GM18520 (cell line): ENCODE measurements around the gene PIAS3.
A peak's percentile ranks its signal among the peaks of the same experiment; 100 is the strongest.
"Not testable (repeated sequence)": the region's sequence is repeated elsewhere in the genome, so short reads cannot be mapped to it uniquely, and the experiment has no call there.

Source experiments
- ATAC-seq: cut with Tn5 transposase; IDR thresholded peaks from one replicate; pipeline ENCODE4 v1.9.1; 2021; ENCODE audit not compliant: unreplicated experiment

The PIAS3 gene

GRCh38 chr1:145826030-145826429, 32.9 kb downstream of the PIAS3 start:
- no peak for ATAC-seq

- ATAC-seq: no peak
Observed at GRCh38 chr1:145824499-145824842, 34.4 kb downstream of the PIAS3 start.

DNA sequence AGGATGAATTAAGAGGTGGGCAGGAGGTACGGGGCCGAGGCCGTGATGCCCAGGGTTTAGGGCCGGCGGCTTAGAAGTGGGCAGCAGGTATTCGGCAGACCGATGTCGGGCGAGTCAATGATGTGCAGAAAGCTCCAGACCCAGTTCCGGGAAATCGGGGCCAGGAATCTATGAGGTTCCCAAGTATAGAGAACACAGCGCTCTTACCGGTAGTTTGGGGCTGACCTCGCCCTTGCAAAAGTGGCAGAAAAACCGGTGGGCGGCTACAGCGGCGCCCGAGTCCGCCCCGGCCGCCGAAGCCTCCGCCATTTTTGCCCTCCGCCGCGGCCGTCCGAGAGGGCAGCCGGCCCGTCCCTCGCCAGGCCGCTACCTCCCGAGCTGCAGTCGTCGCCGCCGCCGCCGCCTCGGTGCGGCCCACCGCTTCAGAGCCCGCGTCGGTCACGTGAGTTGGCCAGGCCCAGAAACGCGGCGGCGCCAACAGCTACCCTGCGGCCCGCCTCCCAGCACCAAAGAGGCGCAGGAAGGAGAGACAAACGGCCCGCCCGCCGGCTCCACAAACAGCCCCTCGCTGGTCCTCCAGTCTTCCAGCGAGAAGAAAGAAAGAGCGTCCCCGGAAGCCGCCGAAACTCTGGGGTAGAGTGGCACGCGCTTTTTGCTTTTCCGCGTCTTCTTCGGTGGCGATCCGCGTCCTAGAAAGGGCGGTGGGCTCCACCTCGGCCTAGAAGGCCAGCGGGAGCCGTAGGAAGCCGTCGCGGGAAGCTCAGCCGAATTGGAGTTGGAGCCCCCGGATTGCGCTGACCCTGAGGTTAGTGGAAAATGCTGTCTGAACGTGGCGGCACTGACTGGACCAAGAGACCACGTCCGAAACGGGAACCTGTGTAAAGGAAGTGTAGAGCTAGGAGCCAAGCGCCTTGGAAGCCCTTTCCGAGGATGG, 35.0 kb downstream of the PIAS3 start, which contains the start of the genes POLR3C and RNF115:
POLR3C (plus strand) TSS at position 636 of the 934 bp plus-strand sequence. CDS start 1,577 bp downstream, outside the sequence.
RNF115 (minus strand) TSS at position 531 of the 934 bp plus-strand sequence; CDS start at position 309, 222 bp downstream.
- peak; percentile 80 for ATAC-seq

GRCh38 chr1:145822779-145823331, 36.0 kb downstream of the PIAS3 start:
- ATAC-seq: not testable (repeated sequence)

GRCh38 chr1:145818095-145818494, 40.8 kb downstream of the PIAS3 start:
- not testable (repeated sequence) for ATAC-seq

- ATAC-seq: not testable (repeated sequence)
Observed at GRCh38 chr1:145812977-145813810, 45.7 kb downstream of the PIAS3 start.

- no peak for ATAC-seq
Observed at GRCh38 chr1:145806844-145807243, 52.0 kb downstream of the PIAS3 start.

DNA sequence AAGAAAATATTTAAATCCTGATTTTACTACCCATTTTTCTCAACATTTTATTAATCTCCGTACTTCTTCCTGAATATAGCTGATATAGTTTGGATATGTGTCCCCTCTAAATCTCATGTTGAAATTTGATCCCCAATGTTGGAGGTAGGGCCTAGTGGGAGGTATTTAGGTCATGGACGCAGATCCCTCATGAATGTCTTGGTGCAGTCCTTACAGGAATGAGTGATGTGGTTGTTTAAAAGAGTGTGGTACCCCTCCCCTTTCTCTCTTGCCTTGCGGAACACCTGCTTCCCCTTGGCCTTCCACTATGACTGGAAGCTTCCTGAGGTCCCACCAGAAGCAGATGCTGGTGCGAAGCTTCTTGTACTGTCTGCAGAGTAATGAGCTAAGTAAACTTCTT, 52.5 kb downstream of the PIAS3 start:
- ATAC-seq: no peak

GRCh38 chr1:145805057-145805456, 53.8 kb downstream of the PIAS3 start:
- ATAC-seq: no peak

GRCh38 chr1:145804235-145805045, 54.4 kb downstream of the PIAS3 start:
- no peak for ATAC-seq

DNA sequence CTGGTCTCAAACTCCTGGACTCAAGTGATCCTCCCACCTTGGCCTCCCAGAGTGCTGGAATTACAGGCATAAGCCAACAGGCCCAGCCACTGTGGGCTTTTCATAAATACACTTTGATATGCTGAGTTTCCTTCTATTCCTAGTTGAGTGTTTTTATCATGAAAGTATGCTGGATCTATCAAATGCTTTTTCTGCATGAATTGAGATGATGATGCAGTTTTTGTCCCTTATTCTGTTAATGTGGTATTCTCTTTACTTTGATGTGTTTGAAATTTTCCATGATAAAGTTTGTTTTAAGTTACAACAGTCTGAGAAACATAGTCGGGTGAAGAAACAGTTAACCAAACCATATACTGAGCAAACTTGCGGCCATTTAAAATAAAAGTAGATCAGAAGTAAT, 59.1 kb downstream of the PIAS3 start:
- ATAC-seq: no peak
